Mesendoderm (in vitro differentiated cells): ENCODE data around the gene NUDT3.
A peak's percentile ranks its signal among the peaks of the same experiment; 100 is the strongest.
"Not testable (repeated sequence)": the region's sequence is repeated elsewhere in the genome, so short reads cannot be mapped to it uniquely, and the experiment has no call there.

Experiments used
- DNase-seq: peaks from one replicate; pipeline ENCODE4 v3.0.0; 2013
- H2AK5ac ChIP-seq: 2 replicates; pipeline ENCODE4 v1.6.1; 2013; ENCODE audit warnings: low read length, inconsistent platforms
- H2BK120ac ChIP-seq: 2 replicates; pipeline ENCODE4 v1.6.1; 2013; ENCODE audit warnings: low read depth, mild to moderate bottlenecking, low read length, moderate library complexity, mixed read lengths
- H2BK15ac ChIP-seq: replicated peaks from 2 replicates; pipeline ENCODE4 v1.6.1; 2013; ENCODE audit warnings: low read depth, mild to moderate bottlenecking, moderate library complexity
- H2BK5ac ChIP-seq: 2 replicates; pipeline ENCODE4 v1.6.1; 2013; ENCODE audit warnings: low read length, inconsistent platforms
- H3K18ac ChIP-seq: 2 replicates; pipeline ENCODE4 v1.6.1; 2013; ENCODE audit warnings: mild to moderate bottlenecking, low read length, mixed read lengths
- H3K23ac ChIP-seq: one replicate; pipeline ENCODE4 v1.6.1; 2013; ENCODE audit warnings: low read length
- H3K27ac ChIP-seq: 2 replicates; pipeline ENCODE4 v1.5.1; 2013; ENCODE audit warnings: low read depth, mild to moderate bottlenecking, inconsistent platforms, low read length, moderate library complexity
- H3K27me3 ChIP-seq: 2 replicates; pipeline ENCODE4 v1.6.1; 2013; ENCODE audit warnings: low read length, control low read depth, mild to moderate bottlenecking, inconsistent platforms; ENCODE audit not compliant: insufficient read depth, poor library complexity
- H3K36me3 ChIP-seq: 2 replicates; pipeline ENCODE4 v1.6.1; 2013; ENCODE audit warnings: low read length, inconsistent platforms; ENCODE audit not compliant: control insufficient read depth, insufficient read depth
- H3K4ac ChIP-seq: one replicate; pipeline ENCODE4 v1.6.1; 2013; ENCODE audit warnings: low read depth, mild to moderate bottlenecking, low read length, moderate library complexity
- H3K4me1 ChIP-seq: 2 replicates; pipeline ENCODE4 v1.6.1; 2013; ENCODE audit warnings: low read depth, low read length, inconsistent platforms; ENCODE audit not compliant: control insufficient read depth
- H3K4me2 ChIP-seq: 2 replicates; pipeline ENCODE4 v1.6.1; 2013; ENCODE audit warnings: low read length
- H3K4me3 ChIP-seq: 2 replicates; pipeline ENCODE4 v1.5.1; 2013; ENCODE audit warnings: mild to moderate bottlenecking, low read length
- H3K56ac ChIP-seq: one replicate; pipeline ENCODE4 v1.6.1; 2013; ENCODE audit warnings: low read length
- H3K79me1 ChIP-seq: 2 replicates; pipeline ENCODE4 v1.6.1; 2013; ENCODE audit warnings: low read length, inconsistent platforms
- H3K79me2 ChIP-seq: 2 replicates; pipeline ENCODE4 v1.6.1; 2013; ENCODE audit warnings: mild to moderate bottlenecking, low read length; ENCODE audit not compliant: control insufficient read depth, insufficient read depth
- H3K9ac ChIP-seq: 2 replicates; pipeline ENCODE4 v1.6.1; 2013; ENCODE audit warnings: low read length, inconsistent platforms
- H4K5ac ChIP-seq: one replicate; pipeline ENCODE4 v1.6.1; 2013; ENCODE audit warnings: low read length
- H4K8ac ChIP-seq: one replicate; pipeline ENCODE4 v1.6.1; 2013; ENCODE audit warnings: low read depth, mild to moderate bottlenecking, control low read depth, low read length, moderate library complexity
- WGBS: extraction: QIAGEN DNeasy Blood & Tissue Kit; methylation state at CpG from one replicate; pipeline ENCODE4 v1.1.7; 2013; ENCODE audit warnings: low lambda C conversion rate, missing lambda C conversion rate; ENCODE audit not compliant: insufficient coverage; ENCODE audit errors: extremely low coverage; 5-methylcytosine and 5-hydroxymethylcytosine counted together

The NUDT3 gene

GRCh38 chr6:34327313-34328205, 64.9 kb downstream of the NUDT3 start:
- H2BK15ac ChIP-seq, H3K4me1 ChIP-seq, H3K79me2 ChIP-seq, H3K18ac ChIP-seq, H3K56ac ChIP-seq, H3K4ac ChIP-seq, DNase-seq, H3K36me3 ChIP-seq, H3K9ac ChIP-seq, H3K27me3 ChIP-seq, H3K4me3 ChIP-seq, H3K4me2 ChIP-seq, H2BK120ac ChIP-seq, H3K79me1 ChIP-seq, H4K8ac ChIP-seq, H3K23ac ChIP-seq, H2AK5ac ChIP-seq, H4K5ac ChIP-seq, H2BK5ac ChIP-seq, H3K27ac ChIP-seq: not testable (repeated sequence)
- no CpG with 5 or more reads among the region's 16 CpGs for WGBS

- H3K36me3 ChIP-seq: no peaks in the 10 kb centered on the region
- H2BK120ac ChIP-seq: no peak overlapping the region
- no peak overlapping the region for H3K4me3 ChIP-seq
- peaks cover 2% of the 10 kb centered on the region for H3K79me2 ChIP-seq
- no peak overlapping the region for H3K4ac ChIP-seq
- no peak overlapping the region for H3K4me2 ChIP-seq
- H2BK5ac ChIP-seq: no peak overlapping the region
- no peak for DNase-seq
- H2AK5ac ChIP-seq: no peak overlapping the region
- H3K27ac ChIP-seq: no peak overlapping the region
- WGBS: no CpG with 5 or more reads among the region's 4 CpGs
- H3K4me1 ChIP-seq: peaks cover 2% of the 10 kb centered on the region
- no peaks in the 10 kb centered on the region for H3K27me3 ChIP-seq
- no peak overlapping the region for H4K5ac ChIP-seq
- H3K79me1 ChIP-seq: peaks cover 2% of the 10 kb centered on the region
- H3K56ac ChIP-seq: no peak overlapping the region
- no peak overlapping the region for H3K23ac ChIP-seq
- H4K8ac ChIP-seq: no peak overlapping the region
- H3K18ac ChIP-seq: no peak overlapping the region
- no peak overlapping the region for H3K9ac ChIP-seq
- no peak overlapping the region for H2BK15ac ChIP-seq
Observed at GRCh38 chr6:34325633-34326032, 66.8 kb downstream of the NUDT3 start.

GRCh38 chr6:34324738-34325444, 67.6 kb downstream of the NUDT3 start:
- H3K56ac ChIP-seq: peak overlapping the region; percentile 46
- no peak overlapping the region for H3K4me3 ChIP-seq
- no peak overlapping the region for H3K18ac ChIP-seq
- H2BK15ac ChIP-seq: no peak overlapping the region
- H3K4me1 ChIP-seq: peaks cover 2% of the 10 kb centered on the region
- H3K79me1 ChIP-seq: peaks cover 2% of the 10 kb centered on the region
- H4K5ac ChIP-seq: no peak overlapping the region
- H3K27me3 ChIP-seq: no peaks in the 10 kb centered on the region
- no peaks in the 10 kb centered on the region for H3K36me3 ChIP-seq
- no peak overlapping the region for H3K4me2 ChIP-seq
- no peak overlapping the region for H4K8ac ChIP-seq
- H3K4ac ChIP-seq: no peak overlapping the region
- DNase-seq: peak; percentile 32
- no peak overlapping the region for H2BK120ac ChIP-seq
- peaks cover 2% of the 10 kb centered on the region for H3K79me2 ChIP-seq
- no peak overlapping the region for H2AK5ac ChIP-seq
- no peak overlapping the region for H2BK5ac ChIP-seq
- WGBS: no CpG with 5 or more reads among the region's 8 CpGs
- H3K23ac ChIP-seq: no peak overlapping the region
- no peak overlapping the region for H3K9ac ChIP-seq
- H3K27ac ChIP-seq: no peak overlapping the region

GRCh38 chr6:34324221-34324620, 68.2 kb downstream of the NUDT3 start:
- DNase-seq: not testable (repeated sequence)

GRCh38 chr6:34323300-34323699, 69.2 kb downstream of the NUDT3 start:
- H3K23ac ChIP-seq: no peak overlapping the region
- peaks cover 2% of the 10 kb centered on the region for H3K79me2 ChIP-seq
- no peak overlapping the region for H4K8ac ChIP-seq
- H3K4me1 ChIP-seq: peaks cover 2% of the 10 kb centered on the region
- H2BK15ac ChIP-seq: no peak overlapping the region
- no peak overlapping the region for H2BK120ac ChIP-seq
- no peak for DNase-seq
- no CpG with 5 or more reads among the region's 6 CpGs for WGBS
- H4K5ac ChIP-seq: no peak overlapping the region
- no peaks in the 10 kb centered on the region for H3K36me3 ChIP-seq
- H3K27ac ChIP-seq: no peak overlapping the region
- H3K56ac ChIP-seq: no peak overlapping the region
- H3K4me3 ChIP-seq: no peak overlapping the region
- H3K79me1 ChIP-seq: peaks cover 2% of the 10 kb centered on the region
- H3K4ac ChIP-seq: no peak overlapping the region
- H3K18ac ChIP-seq: no peak overlapping the region
- no peak overlapping the region for H2BK5ac ChIP-seq
- no peaks in the 10 kb centered on the region for H3K27me3 ChIP-seq
- no peak overlapping the region for H2AK5ac ChIP-seq
- no peak overlapping the region for H3K9ac ChIP-seq
- no peak overlapping the region for H3K4me2 ChIP-seq

More at GRCh38 chr6:34324221-34324620, 68.2 kb downstream of the NUDT3 start:
- H3K4me2 ChIP-seq, H3K79me2 ChIP-seq, H2AK5ac ChIP-seq, H3K9ac ChIP-seq, H2BK5ac ChIP-seq, H4K5ac ChIP-seq, H3K79me1 ChIP-seq, H2BK120ac ChIP-seq, H3K27ac ChIP-seq, H3K4me3 ChIP-seq, H3K4ac ChIP-seq, H4K8ac ChIP-seq, H3K27me3 ChIP-seq, H3K56ac ChIP-seq, H3K4me1 ChIP-seq, H3K18ac ChIP-seq, H2BK15ac ChIP-seq, H3K23ac ChIP-seq, H3K36me3 ChIP-seq: not testable (repeated sequence)
- no CpG with 5 or more reads among the region's 2 CpGs for WGBS
